ENCODE data around the gene NRL.
"Not testable (repeated sequence)": the region's sequence is repeated elsewhere in the genome, so short reads cannot be mapped to it uniquely, and the experiment has no call there.

NRL gene

GRCh38 chr14:24123424-24124417 lies 9.0 kb upstream of the NRL start:
- DNase-seq, result no peak

- no peak for DNase-seq
Observed at GRCh38 chr14:24122898-24123297, 8.1 kb upstream of the NRL start.

GRCh38 chr14:24122416-24122815 lies 7.7 kb upstream of the NRL start:
- DNase-seq, result no peak

- no peak for DNase-seq
Observed at GRCh38 chr14:24121210-24121609, 6.5 kb upstream of the NRL start.

GRCh38 chr14:24119691-24120090 lies 4.9 kb upstream of the NRL start:
- DNase-seq, result no peak

GRCh38 chr14:24117179-24117578 lies 2.4 kb upstream of the NRL start:
- DNase-seq, result no peak

GRCh38 chr14:24116128-24116814 lies 1.5 kb upstream of the NRL start:
- no peak for DNase-seq

- no peak for DNase-seq
Observed at GRCh38 chr14:24115422-24116127, 826 bp upstream of the NRL start.

- peak; percentile 85 for DNase-seq
Observed at GRCh38 chr14:24113801-24114531, 783 bp downstream of the NRL start.

- no peak for DNase-seq
Observed at GRCh38 chr14:24113379-24113800, 1.4 kb downstream of the NRL start.

GRCh38 chr14:24110523-24110922 lies 4.2 kb downstream of the NRL start:
- DNase-seq, result no peak

- DNase-seq, result no peak
Observed at GRCh38 chr14:24110060-24110459, 4.7 kb downstream of the NRL start.

GRCh38 chr14:24108336-24108874 lies 6.3 kb downstream of the NRL start:
- no peak for DNase-seq

GRCh38 chr14:24106672-24107271 lies 8.0 kb downstream of the NRL start:
- DNase-seq, result no peak

- not testable (repeated sequence) for DNase-seq
Observed at GRCh38 chr14:24105609-24106239, 9.0 kb downstream of the NRL start.

- no peak for DNase-seq
Observed at GRCh38 chr14:24103451-24103850, 11.3 kb downstream of the NRL start.

- no peak for DNase-seq
Observed at GRCh38 chr14:24102357-24103048, 12.2 kb downstream of the NRL start.

GRCh38 chr14:24100982-24101494 lies 13.7 kb downstream of the NRL start:
- DNase-seq, result no peak

GRCh38 chr14:24100197-24100981 lies 14.4 kb downstream of the NRL start:
- no peak for DNase-seq

Measured in amniotic stem cell (primary cell).